ENCODE measurements around the gene SBK2. TPM values are rescaled to one million over a fixed set of nuclear protein-coding genes. Genes with fewer than 3 reads are reported as not detected.

The SBK2 gene
- total and polyA plus RNA-seq, 2 experiments from 2014 or later = 1.1 to 2.0 TPM

GRCh38 chr19:55520691-55521292 is 16.1 kb downstream of the SBK2 start:
- H3K4me2 ChIP-seq = no peak overlapping the region
- TF ChIP-seq ZNF114 (CRISPR knock-in tag; IDR thresholded peaks at IDR 0.05) (no peak), CTCF (conservative IDR thresholded peaks at IDR 0.05; ENCODE audit: low read depth in 2 of 2) (no peak), ZNF331 (CRISPR knock-in tag; IDR thresholded peaks at IDR 0.05; ENCODE audit: low read depth) (no peak), STAT1 (IDR thresholded peaks at IDR 0.05; ENCODE audit: unreplicated experiment) (no peak), POLR2AphosphoS5 (IDR thresholded peaks at IDR 0.05; ENCODE audit: low read depth) (no peak), REST (IDR thresholded peaks at IDR 0.05; ENCODE audit: unreplicated experiment) (no peak), CREB1 (CRISPR knock-in tag; IDR thresholded peaks at IDR 0.05; ENCODE audit: low read depth) (no peak), EZH2 (IDR thresholded peaks at IDR 0.05; ENCODE audit: low read depth, unreplicated experiment) (no peak), ZNF462 (CRISPR knock-in tag; IDR thresholded peaks at IDR 0.05) (no peak), ETS1 (IDR thresholded peaks at IDR 0.05) (no peak), JUNB (IDR thresholded peaks at IDR 0.05; ENCODE audit: unreplicated experiment) (no peak), NANOG (IDR thresholded peaks at IDR 0.05; ENCODE audit: borderline replicate concordance) (no peak), EZH2phosphoT487 (IDR thresholded peaks at IDR 0.05; ENCODE audit: unreplicated experiment) (no peak)
- H3K9me3 Mint-ChIP-seq = no peaks in the 10 kb centered on the region
- H3F3A ChIP-seq (replicated peaks; ENCODE audit: low read depth) = no peaks in the 10 kb centered on the region
- no peak overlapping the region for H3K27ac Mint-ChIP-seq
- H3K79me2 ChIP-seq (replicated peaks; ENCODE audit: insufficient read depth) = no peaks in the 10 kb centered on the region
- H4K20me1 ChIP-seq (replicated peaks; ENCODE audit: insufficient read depth) = no peaks in the 10 kb centered on the region
- H3K27me3 ChIP-seq (ENCODE audit: insufficient read depth) = 0 out of 2 replicates have a peak, but pooled peaks cover 2% of the 10 kb centered on the region
- no peaks in the 10 kb centered on the region for H3K36me3 ChIP-seq (ENCODE audit: insufficient read depth)
- no peaks in the 10 kb centered on the region for H3K36me3 Mint-ChIP-seq (ENCODE audit: low read depth)
- H3K4me3 ChIP-seq = no peak overlapping the region
- H3K9me2 ChIP-seq (ENCODE audit: insufficient read depth) = 0 out of 2 replicates have a peak, but pooled peaks cover 5% of the 10 kb centered on the region
- H3K4me1 ChIP-seq (ENCODE audit: insufficient read depth) = no peaks in the 10 kb centered on the region
- peaks cover 1% of the 10 kb centered on the region; the same call in 2 of the 3 replicates for H3K4me1 Mint-ChIP-seq
- ATAC-seq (no peak), DNase-seq (ENCODE audit: low spot score) (no peak)
- no peak overlapping the region for H3K4me3 Mint-ChIP-seq
- H2AFZ ChIP-seq = no peak overlapping the region
- H3K27ac ChIP-seq (ENCODE audit: low read depth) = no peak overlapping the region
- peaks cover 8% of the 10 kb centered on the region for H3K27me3 Mint-ChIP-seq (ENCODE audit: insufficient read depth, low read depth, poor library complexity)
